IMR-90 (cell line): ENCODE data around the gene S100A16.

Experiments used
- BHLHE40 ChIP-seq: fragments of 150-350 bp; IDR thresholded peaks from 2 replicates; pipeline ENCODE4 v1.6.1; 2016; ENCODE audit warnings: mild to moderate bottlenecking, low read depth, low read length
- CEBPB ChIP-seq: IDR thresholded peaks from 2 replicates; pipeline ENCODE4 v1.6.1; 2012; ENCODE audit warnings: low read depth, low read length, improper control_type of control experiment
- MAFK ChIP-seq: IDR thresholded peaks from 2 replicates; pipeline ENCODE4 v1.6.1; 2012; ENCODE audit warnings: low read depth, low read length, improper control_type of control experiment
- MAZ ChIP-seq: IDR thresholded peaks from 2 replicates; pipeline ENCODE4 v1.6.1; 2012; ENCODE audit warnings: low read depth, mild to moderate bottlenecking, low read length, improper control_type of control experiment, moderate library complexity, borderline replicate concordance
- MXI1 ChIP-seq: IDR thresholded peaks from 2 replicates; pipeline ENCODE4 v1.6.1; 2012; ENCODE audit warnings: low read depth, mild to moderate bottlenecking, low read length, moderate library complexity, borderline replicate concordance
- NFE2L2 ChIP-seq: fragments of 150-350 bp; IDR thresholded peaks from 2 replicates; pipeline ENCODE4 v1.6.1; 2016; ENCODE audit warnings: low read depth, mild to moderate bottlenecking, low read length
- POLR2A ChIP-seq: IDR thresholded peaks from 2 replicates; pipeline ENCODE4 v1.6.1; 2012; ENCODE audit warnings: mild to moderate bottlenecking, low read depth, low read length
- RAD21 ChIP-seq: IDR thresholded peaks from 2 replicates; pipeline ENCODE4 v1.6.1; 2012; ENCODE audit warnings: low read length, improper control_type of control experiment
- SMC3 ChIP-seq: fragments of 150-350 bp; IDR thresholded peaks from 2 replicates; pipeline ENCODE4 v1.6.1; 2016; ENCODE audit warnings: low read depth, mild to moderate bottlenecking, antibody characterized with exemption, low read length, moderate library complexity
- TF ChIP-seq, protein P1 (sequence below): conservative IDR thresholded peaks from 2 replicates; pipeline ENCODE4 v1.5.1; 2012; ENCODE audit warnings: mild to moderate bottlenecking, low read depth, low read length, improper control_type of control experiment
- TF ChIP-seq, protein P2 (sequence below): fragments of 150-350 bp; IDR thresholded peaks from 2 replicates; pipeline ENCODE4 v1.6.1; 2017; ENCODE audit warnings: mild to moderate bottlenecking, antibody characterized with exemption, low read length, low read depth

DNA sequence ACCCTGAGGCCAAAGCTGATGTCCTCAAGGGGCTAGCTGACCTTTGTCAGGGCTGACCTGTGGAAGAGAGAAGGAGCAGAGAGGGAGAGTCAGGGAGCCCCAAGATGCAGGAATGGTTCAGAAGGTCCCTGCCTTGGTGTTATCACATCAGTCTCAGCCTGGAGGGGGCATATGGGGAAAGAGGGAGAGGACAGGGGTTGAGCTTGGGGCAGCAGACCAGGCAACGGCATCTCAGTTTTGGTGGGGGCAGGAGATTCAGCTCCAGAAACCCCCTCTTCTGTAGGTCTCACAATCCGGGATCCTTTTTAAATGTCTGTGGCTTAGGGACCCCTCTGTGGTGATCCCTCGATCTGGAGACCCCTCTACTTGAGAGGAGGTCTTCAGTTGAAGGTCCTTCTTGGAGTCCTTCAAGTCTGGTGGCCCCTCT lies 13.6 kb upstream of the S100A16 start:
- TF ChIP-seq SMC3: no peak
- no peak for TF ChIP-seq MAZ
- TF ChIP-seq, protein P1, sequence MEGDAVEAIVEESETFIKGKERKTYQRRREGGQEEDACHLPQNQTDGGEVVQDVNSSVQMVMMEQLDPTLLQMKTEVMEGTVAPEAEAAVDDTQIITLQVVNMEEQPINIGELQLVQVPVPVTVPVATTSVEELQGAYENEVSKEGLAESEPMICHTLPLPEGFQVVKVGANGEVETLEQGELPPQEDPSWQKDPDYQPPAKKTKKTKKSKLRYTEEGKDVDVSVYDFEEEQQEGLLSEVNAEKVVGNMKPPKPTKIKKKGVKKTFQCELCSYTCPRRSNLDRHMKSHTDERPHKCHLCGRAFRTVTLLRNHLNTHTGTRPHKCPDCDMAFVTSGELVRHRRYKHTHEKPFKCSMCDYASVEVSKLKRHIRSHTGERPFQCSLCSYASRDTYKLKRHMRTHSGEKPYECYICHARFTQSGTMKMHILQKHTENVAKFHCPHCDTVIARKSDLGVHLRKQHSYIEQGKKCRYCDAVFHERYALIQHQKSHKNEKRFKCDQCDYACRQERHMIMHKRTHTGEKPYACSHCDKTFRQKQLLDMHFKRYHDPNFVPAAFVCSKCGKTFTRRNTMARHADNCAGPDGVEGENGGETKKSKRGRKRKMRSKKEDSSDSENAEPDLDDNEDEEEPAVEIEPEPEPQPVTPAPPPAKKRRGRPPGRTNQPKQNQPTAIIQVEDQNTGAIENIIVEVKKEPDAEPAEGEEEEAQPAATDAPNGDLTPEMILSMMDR: no peak
- TF ChIP-seq MXI1: no peak
- no peak for TF ChIP-seq NFE2L2
- no peak for TF ChIP-seq POLR2A
- TF ChIP-seq RAD21: no peak
- no peak for TF ChIP-seq CEBPB
- TF ChIP-seq BHLHE40: no peak
- no peak for TF ChIP-seq MAFK
- TF ChIP-seq, protein P2, sequence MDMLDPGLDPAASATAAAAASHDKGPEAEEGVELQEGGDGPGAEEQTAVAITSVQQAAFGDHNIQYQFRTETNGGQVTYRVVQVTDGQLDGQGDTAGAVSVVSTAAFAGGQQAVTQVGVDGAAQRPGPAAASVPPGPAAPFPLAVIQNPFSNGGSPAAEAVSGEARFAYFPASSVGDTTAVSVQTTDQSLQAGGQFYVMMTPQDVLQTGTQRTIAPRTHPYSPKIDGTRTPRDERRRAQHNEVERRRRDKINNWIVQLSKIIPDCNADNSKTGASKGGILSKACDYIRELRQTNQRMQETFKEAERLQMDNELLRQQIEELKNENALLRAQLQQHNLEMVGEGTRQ: no peak
